DMS 273 (cell line): ENCODE measurements around the gene CCBE1.

Source experiments
- DNase-seq: peaks from one replicate; lab custom pipeline; 2025; ENCODE audit not compliant: unreplicated experiment; lab: John Stamatoyannopoulos, UW

CCBE1 gene

DNA sequence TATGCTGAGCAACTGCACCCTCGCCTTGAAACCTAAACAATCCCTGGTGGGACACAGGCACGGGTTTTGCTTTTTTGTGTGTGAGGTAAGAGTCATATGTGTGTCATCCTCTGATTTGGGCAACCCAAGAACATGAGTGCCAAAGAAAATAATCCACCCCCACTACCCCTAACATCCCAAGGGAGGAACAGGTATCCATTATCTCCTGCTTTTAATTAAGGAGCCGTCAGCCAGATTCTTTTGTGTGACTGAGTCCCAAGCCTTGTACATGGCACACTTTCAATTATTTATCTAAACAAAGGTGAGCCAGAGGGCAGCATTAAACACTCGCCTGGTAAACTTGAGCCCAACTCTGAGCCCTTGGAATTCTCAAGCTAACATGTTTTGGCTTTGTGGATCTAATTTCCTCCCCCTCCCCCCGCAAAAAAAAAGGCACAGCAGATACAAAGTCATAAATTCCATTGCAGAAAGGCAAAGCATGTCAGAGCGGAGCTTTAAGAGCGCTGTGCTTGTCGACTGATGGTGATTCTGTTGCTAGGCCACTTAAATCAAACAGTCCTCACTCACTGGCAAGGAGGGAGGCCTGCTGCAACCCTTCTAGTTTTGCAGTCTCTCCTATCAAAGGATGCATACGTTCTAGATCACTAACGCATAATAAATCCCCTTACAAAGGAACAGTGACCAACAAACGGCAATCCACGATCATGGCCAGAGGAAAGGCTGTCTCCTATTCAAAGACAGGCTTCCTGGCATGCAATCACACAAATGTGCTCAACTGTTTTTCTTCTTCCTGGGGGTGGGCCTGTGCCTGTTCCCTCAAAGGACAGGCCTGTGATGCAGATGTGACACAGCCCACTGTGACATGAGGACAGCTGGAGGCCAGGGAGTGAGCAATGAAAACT is 194.7 kb downstream of the CCBE1 start:
- peak; percentile 63 for DNase-seq

- DNase-seq: peak; percentile 81
Observed at GRCh38 chr18:59501920-59502273, 195.3 kb downstream of the CCBE1 start.

DNA sequence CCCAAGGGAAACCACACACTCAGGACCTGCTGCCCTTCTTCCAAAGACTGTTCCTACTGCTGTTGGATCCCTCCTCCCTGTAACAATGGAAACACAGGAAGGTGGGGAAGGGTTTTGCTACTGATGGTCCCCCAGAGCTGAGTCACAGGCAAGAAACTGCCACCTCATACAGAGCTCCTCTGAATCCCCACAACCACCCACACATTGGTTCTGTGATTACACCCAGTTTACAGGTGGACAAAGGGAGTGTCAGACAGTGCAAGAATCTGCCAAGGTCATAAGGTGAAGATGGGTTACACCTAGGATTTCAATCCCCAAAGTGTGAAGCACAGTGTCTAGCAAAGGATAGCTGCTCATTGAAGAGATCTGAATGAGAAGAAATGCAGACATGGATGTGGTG is 196.5 kb downstream of the CCBE1 start:
- DNase-seq: no peak

DNA sequence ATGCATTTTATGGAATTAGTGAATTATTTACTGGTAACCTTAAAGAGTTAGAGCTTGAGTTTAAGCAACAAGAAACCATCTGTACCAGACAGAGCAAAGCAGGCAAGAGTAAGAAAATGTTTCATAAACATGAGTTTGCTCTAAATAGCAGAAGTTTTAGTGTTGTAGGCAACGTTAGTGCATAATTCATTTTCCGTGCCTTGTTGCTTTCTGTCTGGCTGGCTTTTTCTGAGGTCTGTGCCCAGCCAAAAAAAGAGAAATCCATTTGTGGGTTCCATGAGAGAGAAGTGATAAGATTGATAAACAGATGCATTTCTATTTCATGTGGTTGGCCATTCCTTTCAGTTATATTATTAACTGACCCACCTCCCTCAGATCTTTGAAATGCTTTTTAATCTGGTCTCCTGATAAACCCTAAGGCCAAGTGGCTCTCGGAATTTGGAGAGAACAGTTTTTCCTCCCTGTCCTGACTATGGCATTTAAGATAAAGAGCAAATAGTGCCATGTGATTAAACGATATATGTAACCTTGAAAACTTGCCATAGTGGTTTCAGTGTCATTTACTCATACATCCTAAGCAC is 198.6 kb downstream of the CCBE1 start:
- no peak for DNase-seq

DNA sequence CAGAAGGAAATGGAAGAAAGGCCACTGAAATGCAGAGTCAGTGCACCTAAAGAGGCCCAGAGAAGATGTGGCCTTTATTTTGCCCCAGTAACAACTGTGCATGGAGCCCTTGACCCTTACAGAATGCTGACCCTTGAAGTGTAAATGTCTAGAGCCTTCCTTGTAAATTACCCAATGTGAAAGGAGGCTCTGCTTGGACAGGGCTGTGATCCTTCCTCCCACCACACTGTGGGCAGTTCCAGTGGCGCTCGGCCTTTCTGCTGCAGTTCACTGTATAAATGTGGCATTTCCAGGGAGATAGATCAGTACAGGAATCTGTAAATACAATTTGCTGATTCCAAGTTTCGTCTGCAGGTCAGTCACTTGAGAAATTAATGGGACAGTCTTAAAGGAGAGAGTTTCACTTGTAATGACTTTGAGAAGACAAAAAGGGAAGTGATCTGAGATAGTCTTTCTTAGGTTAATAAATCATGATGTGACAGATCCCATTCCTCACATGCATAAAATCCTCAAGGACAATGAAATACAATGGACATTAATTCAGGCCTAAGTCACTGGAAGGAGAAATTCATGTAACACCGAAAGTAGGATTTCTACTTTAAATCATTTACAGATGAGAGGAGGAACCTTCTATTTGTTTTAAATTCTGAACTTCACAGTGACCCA is 204.3 kb downstream of the CCBE1 start:
- no peak for DNase-seq

DNA sequence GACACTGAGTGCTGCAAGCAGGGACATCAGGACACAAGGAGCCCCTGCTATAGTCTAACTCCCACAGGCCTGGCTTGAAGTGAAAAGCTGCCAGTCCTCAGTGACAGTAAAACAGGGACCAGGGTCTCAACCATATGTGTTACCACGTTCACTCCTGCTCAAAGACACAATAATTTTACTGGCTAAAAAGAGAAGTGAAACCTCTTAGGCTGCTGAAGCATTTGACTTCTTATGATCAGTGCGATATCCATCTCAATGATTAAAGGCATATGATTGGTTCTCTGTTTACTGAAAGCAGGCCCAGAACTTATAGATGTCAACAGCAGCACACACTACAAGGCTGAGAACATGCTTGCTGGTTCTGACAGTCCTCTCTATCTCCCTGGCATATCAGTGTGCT is 208.3 kb downstream of the CCBE1 start:
- DNase-seq: no peak

DNA sequence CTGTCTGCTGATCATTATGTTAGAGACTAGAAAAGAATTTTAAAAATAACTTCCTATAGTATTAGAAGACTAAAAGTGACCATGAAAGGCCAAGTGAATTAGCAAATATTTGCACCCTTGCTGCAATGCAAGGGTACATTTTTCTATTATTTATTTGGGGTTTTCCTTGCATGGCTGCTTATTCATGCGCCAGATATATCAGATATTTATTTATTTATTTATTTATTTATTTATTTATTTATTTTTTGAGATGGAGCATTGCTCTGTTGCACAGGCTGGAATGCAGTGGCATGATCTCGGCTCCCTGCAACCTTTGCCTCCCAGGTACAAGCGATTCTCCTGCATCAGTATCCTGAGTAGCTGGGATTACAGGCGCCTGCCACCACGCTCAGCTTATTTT is 211.8 kb downstream of the CCBE1 start:
- no peak for DNase-seq

DNA sequence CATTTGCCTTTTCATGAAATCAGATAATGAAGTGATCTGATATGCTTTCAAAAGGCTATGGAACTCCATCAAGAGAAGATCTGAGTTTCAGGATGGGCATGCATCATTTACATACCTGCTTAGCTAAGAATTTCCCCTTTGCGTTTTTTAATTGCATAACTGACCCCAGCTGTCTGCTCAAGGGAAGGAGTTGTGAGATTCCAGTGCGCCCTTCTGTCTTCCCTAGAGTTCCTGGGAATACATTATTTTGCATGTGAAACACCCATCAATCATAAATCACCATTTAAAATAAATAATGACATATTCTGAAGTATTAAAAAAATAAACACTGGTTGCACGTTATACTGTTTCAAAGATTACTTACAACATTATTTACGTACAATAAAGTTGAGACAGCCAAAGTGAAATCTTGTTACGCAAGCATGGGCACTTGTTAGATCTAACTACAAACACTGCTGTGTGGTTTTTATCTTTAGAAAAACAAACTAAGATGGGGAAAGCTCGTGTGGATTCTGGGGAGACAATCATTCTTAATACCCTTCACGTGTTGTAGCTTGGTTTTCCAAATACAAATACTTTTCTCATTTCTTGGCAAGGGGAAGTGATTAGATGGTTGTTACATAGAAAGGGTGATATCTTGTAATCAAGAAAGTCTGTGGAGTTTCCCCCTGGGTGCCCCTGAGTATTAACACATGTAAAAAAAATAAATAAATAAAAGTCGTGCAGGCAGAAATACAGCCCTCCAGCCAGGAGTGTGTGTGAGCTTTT is 212.5 kb downstream of the CCBE1 start:
- DNase-seq: no peak

- no peak for DNase-seq
Observed at GRCh38 chr18:59484131-59484530, 213.1 kb downstream of the CCBE1 start.

DNA sequence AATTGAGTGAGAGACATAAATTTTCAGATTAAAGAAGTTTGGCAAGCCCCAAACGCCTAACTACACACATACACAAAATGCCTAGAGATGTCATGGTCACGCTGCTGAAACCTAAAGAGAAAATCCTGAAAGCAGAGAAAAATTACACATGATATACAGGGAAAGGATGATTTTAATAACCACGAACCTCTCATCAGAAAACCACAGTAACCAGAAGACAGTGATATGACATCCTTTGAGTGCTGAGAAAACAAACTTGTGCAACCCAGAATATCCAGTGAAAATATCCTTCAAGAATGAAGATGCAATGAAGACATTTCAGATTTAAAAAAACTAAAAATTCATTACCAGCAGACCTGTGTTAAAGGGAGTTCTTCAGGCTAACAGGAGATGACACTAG is 215.8 kb downstream of the CCBE1 start:
- DNase-seq: no peak

DNA sequence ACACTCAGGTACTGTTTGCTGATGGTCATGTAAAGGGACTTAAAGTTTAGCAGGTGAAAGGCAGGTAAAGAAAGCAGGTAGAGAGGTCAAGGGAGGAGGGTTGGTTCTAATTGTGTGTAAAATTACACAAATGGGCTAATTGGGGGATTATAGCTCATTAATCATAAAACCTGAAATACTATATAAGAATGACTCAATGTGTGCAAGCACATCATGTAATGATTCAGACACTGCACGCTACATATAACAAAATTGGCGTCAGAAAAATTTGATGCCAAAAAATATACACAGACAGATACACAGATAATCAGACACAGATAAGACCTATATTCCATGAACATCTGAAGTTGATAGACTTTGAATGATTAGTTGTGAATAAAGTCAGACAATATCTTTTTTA is 217.4 kb downstream of the CCBE1 start:
- DNase-seq: no peak

- DNase-seq: no peak
Observed at GRCh38 chr18:59478591-59478990, 218.6 kb downstream of the CCBE1 start.

DNA sequence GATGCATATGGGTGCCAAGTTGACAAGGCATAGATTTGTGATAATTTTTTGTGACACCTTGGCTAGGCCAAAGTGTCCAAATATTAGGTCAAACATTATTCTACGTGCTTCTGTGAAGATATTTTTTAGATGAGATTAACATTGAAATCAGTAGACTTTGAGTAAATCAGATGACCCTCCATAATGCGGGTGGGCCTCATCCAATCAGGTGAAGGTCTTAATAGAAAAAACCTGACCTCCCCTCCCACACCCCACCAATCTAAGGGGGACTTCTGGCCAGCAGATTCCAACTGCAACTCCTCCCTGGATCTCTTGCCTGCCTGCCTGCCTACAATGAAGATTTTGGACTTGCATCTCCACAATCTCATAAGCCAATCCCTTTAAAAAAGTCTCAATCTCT is 219.4 kb downstream of the CCBE1 start:
- no peak for DNase-seq

DNA sequence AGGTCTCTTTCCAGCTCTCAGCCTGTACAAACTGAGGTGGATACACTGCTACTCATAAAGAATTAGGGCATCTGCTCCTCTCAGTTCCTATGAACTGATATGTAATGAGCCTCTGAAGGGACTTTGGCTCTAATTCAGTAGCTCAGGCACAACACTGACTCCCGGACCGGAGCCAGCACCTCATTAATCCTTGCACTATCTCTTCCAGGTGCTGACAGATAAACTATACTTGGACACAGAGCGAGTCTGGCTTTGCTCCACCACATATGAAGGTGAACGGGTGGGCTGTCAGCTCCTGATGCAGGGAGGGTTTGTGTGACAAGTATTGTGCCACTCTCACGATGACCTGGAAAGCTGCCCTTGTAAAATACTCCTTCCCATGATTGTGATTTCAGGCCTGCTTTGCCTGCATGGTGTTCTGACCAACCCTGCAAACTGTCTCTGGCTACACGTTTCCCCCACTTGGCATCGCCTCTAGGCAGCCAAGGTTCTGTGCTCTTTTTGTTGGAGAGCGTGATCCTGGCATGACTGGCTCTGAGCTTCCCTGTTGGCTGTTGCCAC is 226.6 kb downstream of the CCBE1 start:
- DNase-seq: peak; percentile 52

DNA sequence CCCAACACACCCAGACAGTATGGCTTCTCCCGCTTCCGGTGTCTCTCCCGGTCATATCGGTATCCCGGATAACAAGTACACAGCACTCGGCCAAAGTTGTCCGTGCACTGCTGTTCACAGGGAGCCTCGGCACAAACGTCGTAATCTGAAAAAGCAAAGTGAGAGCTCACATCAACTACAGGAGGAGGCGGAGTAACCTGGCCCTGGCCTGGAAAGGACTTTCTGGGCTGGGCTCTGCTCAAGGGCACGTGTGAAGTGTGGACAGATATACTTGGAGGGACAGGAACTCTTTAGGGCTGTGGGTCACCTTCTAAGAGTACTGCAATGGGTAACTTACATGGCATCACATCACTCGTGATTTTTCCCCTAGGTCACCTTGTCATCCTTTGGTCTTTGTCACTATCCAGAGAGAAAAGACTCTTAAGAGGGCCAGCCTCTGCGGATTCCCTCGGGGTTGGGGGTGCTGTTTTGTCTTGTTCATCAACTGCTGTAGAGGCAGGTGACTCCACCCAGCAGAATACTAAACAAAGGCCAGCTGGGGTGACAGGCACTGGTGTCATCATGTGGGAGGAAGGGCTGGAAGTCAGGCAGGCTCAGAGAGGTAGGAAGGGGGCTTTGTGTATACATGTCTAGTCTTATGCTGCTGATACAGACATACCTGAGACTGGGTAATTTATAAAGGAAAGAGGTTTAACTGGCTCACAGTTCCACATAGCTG is 227.6 kb downstream of the CCBE1 start:
- no peak for DNase-seq

DNA sequence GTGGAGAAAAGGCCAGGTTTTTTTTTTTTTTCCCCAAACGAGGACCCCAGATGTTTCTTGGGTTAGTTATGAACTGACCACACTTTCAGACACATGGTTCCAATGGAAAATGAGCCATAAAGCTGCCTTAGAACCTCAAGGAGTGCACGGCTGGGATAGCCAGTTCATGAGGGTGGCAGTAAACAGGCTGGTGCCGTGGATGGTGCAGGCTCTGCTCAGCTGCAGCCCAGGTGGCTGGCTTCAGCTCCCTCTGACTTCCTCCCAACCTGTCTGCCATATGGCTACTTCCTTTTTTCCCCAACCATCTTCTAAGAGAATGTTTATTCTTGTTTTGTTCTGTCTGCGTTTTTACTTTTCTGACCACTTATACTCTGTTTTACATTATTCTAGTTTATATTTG is 228.4 kb downstream of the CCBE1 start:
- DNase-seq: peak; percentile 30

DNA sequence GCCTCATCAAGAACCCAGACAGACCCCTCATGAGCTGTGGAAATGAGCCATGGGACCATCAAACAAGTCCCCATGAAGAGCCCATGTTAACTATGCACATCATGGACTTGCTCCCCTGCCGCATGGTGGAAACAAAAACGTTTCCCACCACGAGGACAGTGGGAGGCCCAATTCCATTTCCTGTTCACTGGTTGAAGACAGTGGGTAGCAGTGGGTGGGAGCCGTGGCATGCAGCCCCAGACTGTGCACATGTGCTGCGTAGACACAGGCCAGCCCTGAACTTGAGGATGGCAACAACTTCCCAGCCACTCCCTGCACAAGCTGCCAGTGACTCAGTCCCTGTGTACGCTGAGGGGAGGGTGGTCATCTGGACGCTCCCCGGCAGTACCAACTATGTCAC is 229.7 kb downstream of the CCBE1 start:
- no peak for DNase-seq

- DNase-seq: no peak
Observed at GRCh38 chr18:59466980-59467379, 230.2 kb downstream of the CCBE1 start.

- DNase-seq: peak; percentile 30
Observed at GRCh38 chr18:59464486-59464885, 232.7 kb downstream of the CCBE1 start.

DNA sequence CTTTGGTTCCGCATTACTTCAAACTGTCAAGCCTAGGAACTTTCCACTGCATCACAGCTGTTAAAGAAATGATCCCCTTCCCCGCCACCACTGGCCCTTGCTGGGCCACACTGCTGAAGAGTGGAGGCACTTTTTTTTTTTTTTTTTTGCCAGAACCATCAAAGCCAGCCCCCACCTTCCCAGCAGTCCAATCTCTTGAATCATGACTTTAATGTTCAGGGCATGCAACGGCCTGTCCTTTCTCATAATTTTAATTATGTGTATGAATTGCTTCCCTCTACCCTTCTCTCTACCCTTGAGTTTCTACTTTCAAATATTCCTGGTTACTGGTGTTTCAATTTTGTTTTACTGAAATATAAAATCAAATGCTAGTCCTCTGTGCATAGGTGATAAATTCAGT is 236.1 kb downstream of the CCBE1 start:
- DNase-seq: no peak

- DNase-seq: no peak
Observed at GRCh38 chr18:59460072-59460420, 237.2 kb downstream of the CCBE1 start.
